H1 (cell line): ENCODE data around the gene MTHFD1. TPM values are rescaled to one million over a fixed set of nuclear protein-coding genes. Genes with fewer than 3 reads are reported as not detected.
A peak's percentile ranks its signal among the peaks of the same experiment; 100 is the strongest.

Experiments used
- CTCF ChIA-PET: fragments of 300-600 bp; sonication (Branson Sonifier 250); formaldehyde crosslinking; loops from one replicate; lab custom pipeline; 2021; ENCODE audit not compliant: partially characterized antibody; lab: Charles Lee
- POLR2A ChIA-PET: fragments of 300-600 bp; sonication (Branson Sonifier 250); formaldehyde crosslinking; loops from one replicate; lab custom pipeline; 2021; ENCODE audit warnings: inconsistent platforms; ENCODE audit not compliant: partially characterized antibody; lab: Charles Lee
- DNase-seq, 2 experiments: peaks; one replicate each; pipeline versions ENCODE4 v3.0.0 to v3.0.0-alpha.2; 2010 to 2022; ENCODE audit warnings: low spot score in 2 of 2, low read depth in 1 of 2, mixed read lengths in 1 of 2
- FAIRE-seq: peaks from 2 replicates; lab custom pipeline; 2011; peaks lifted over from hg19 to GRCh38; lab: Jason Lieb, UNC
- H2AFZ ChIP-seq: 2 replicates; pipeline ENCODE4 v1.8.1; 2012; ENCODE audit warnings: low read length, inconsistent platforms
- H2AK5ac ChIP-seq: 2 replicates; pipeline ENCODE4 v1.6.1; 2013; ENCODE audit warnings: low read depth, low read length
- H2BK120ac ChIP-seq: replicated peaks from 2 replicates; pipeline ENCODE3; 2013; ENCODE audit warnings: low read depth, low read length, inconsistent platforms
- H2BK12ac ChIP-seq: 2 replicates; pipeline ENCODE4 v1.6.1; 2013; ENCODE audit warnings: low read depth, low read length
- H2BK15ac ChIP-seq: 2 replicates; pipeline ENCODE4 v1.6.1; 2013; ENCODE audit warnings: low read length
- H2BK20ac ChIP-seq: 2 replicates; pipeline ENCODE4 v1.6.1; 2013; ENCODE audit warnings: low read length
- H2BK5ac ChIP-seq: 2 replicates; pipeline ENCODE4 v1.6.1; 2013; ENCODE audit warnings: low read depth, low read length
- H3K14ac ChIP-seq: 2 replicates; pipeline ENCODE4 v1.6.1; 2013; ENCODE audit warnings: inconsistent platforms; ENCODE audit not compliant: insufficient read length
- H3K18ac ChIP-seq: 2 replicates; pipeline ENCODE4 v1.6.1; 2013; ENCODE audit warnings: low read length; ENCODE audit errors: extremely low read depth
- H3K23ac ChIP-seq: 2 replicates; pipeline ENCODE4 v1.6.1; 2013; ENCODE audit warnings: inconsistent platforms; ENCODE audit not compliant: insufficient read length
- H3K23me2 ChIP-seq: 2 replicates; pipeline ENCODE4 v1.6.1; 2013; ENCODE audit warnings: low read depth, low read length
- H3K27ac ChIP-seq: 2 replicates; pipeline ENCODE4 v1.6.1; 2011; ENCODE audit warnings: low read depth, low read length, inconsistent platforms
- H3K27me3 ChIP-seq, 4 experiments: replicated peaks in 1 of 4; 1 replicate in 1 of 4; 2 replicates in 3 of 4; pipeline versions ENCODE4 v1.6.1 to v1.8.1; 2011 to 2013; ENCODE audit warnings: low read length in 3 of 4, mild to moderate bottlenecking in 3 of 4, inconsistent platforms in 2 of 4, mixed read lengths in 2 of 4, moderate library complexity in 1 of 4; ENCODE audit not compliant: control insufficient read depth in 3 of 4, insufficient read depth in 3 of 4; ENCODE audit errors: extremely low read depth in 1 of 4
- H3K36me3 ChIP-seq, 4 experiments: 2 replicates each; pipeline versions ENCODE4 v1.6.1 to v1.8.1; 2011 to 2013; ENCODE audit warnings: mild to moderate bottlenecking in 4 of 4, low read length in 3 of 4, moderate library complexity in 2 of 4, control low read depth in 1 of 4, inconsistent platforms in 1 of 4; ENCODE audit not compliant: insufficient read depth in 4 of 4, control insufficient read depth in 2 of 4
- H3K4ac ChIP-seq: replicated peaks from 2 replicates; pipeline ENCODE3; 2013; ENCODE audit warnings: low read length, low read depth, mixed read lengths, inconsistent platforms; ENCODE audit not compliant: insufficient read length
- H3K4me1 ChIP-seq, 4 experiments: replicated peaks in 1 of 4; 1 replicate in 1 of 4; 2 replicates in 3 of 4; pipeline versions ENCODE4 v1.6.1 to v1.8.1; 2011 to 2013; ENCODE audit warnings: low read length in 3 of 4, inconsistent platforms in 2 of 4, mixed read lengths in 1 of 4; ENCODE audit not compliant: insufficient read depth in 4 of 4, control insufficient read depth in 3 of 4
- H3K4me2 ChIP-seq, 2 experiments: 2 replicates each; pipeline versions ENCODE4 v1.6.1 to v1.8.1; 2011 to 2013; ENCODE audit warnings: low read depth in 2 of 2, low read length in 2 of 2, control low read depth in 1 of 2, inconsistent platforms in 1 of 2, mild to moderate bottlenecking in 1 of 2; ENCODE audit not compliant: insufficient read depth in 1 of 2
- H3K4me3 ChIP-seq, 4 experiments: fragments of 200-600, 300-600 bp in 1 of 4; sonication (generic), shearing (Covaris generic), sonication (Bioruptor Twin) in 1 of 4; 2 replicates each; pipeline versions ENCODE4 v1.5.1 to v1.8.1; 2011 to 2016; ENCODE audit warnings: low read length in 4 of 4, low read depth in 3 of 4, control low read depth in 2 of 4, inconsistent platforms in 2 of 4, mild to moderate bottlenecking in 2 of 4, mixed read lengths in 1 of 4, moderate library complexity in 1 of 4; ENCODE audit not compliant: insufficient read depth in 2 of 4; ENCODE audit errors: extremely low read depth in 1 of 4
- H3K56ac ChIP-seq: replicated peaks from 2 replicates; pipeline ENCODE3; 2013; ENCODE audit warnings: low read depth, mild to moderate bottlenecking, mixed read lengths, low read length, inconsistent platforms; ENCODE audit not compliant: insufficient read length
- H3K79me1 ChIP-seq: 2 replicates; pipeline ENCODE4 v1.6.1; 2013; ENCODE audit warnings: low read depth, low read length, control low read depth
- H3K79me2 ChIP-seq, 2 experiments: 2 replicates each; pipeline versions ENCODE4 v1.6.1 to v1.8.1; 2012 to 2013; ENCODE audit warnings: low read length in 2 of 2, mild to moderate bottlenecking in 2 of 2, inconsistent platforms in 1 of 2; ENCODE audit not compliant: insufficient read depth in 2 of 2, control insufficient read depth in 1 of 2
- H3K9ac ChIP-seq, 4 experiments: replicated peaks in 1 of 4; 1 replicate in 1 of 4; 2 replicates in 3 of 4; pipeline versions ENCODE4 v1.6.1 to v1.8.1; 2011 to 2013; ENCODE audit warnings: low read depth in 3 of 4, low read length in 3 of 4, control low read depth in 2 of 4, mild to moderate bottlenecking in 2 of 4, moderate library complexity in 2 of 4, inconsistent platforms in 1 of 4; ENCODE audit errors: extremely low read depth in 1 of 4
- H3K9me3 ChIP-seq, 2 experiments: 2 replicates each; pipeline versions ENCODE4 v1.6.1 to v1.8.1; 2012 to 2013; ENCODE audit warnings: mild to moderate bottlenecking in 2 of 2, moderate library complexity in 2 of 2, control low read depth in 1 of 2, inconsistent platforms in 1 of 2, low read depth in 1 of 2, low read length in 1 of 2, mixed read lengths in 1 of 2; ENCODE audit not compliant: insufficient read depth in 2 of 2
- H4K20me1 ChIP-seq, 2 experiments: replicated peaks in 1 of 2; 2 replicates each; pipeline versions ENCODE3 to v1.8.1; 2011 to 2013; ENCODE audit warnings: inconsistent platforms in 2 of 2, low read length in 2 of 2, mild to moderate bottlenecking in 1 of 2; ENCODE audit not compliant: insufficient read depth in 2 of 2, control insufficient read depth in 1 of 2
- H4K5ac ChIP-seq: 2 replicates; pipeline ENCODE4 v1.6.1; 2013; ENCODE audit warnings: low read length, low read depth, mixed read lengths, inconsistent platforms; ENCODE audit not compliant: insufficient read length
- H4K8ac ChIP-seq: 2 replicates; pipeline ENCODE4 v1.8.0; 2013; ENCODE audit warnings: mild to moderate bottlenecking, moderate library complexity, low read length, inconsistent platforms; ENCODE audit not compliant: insufficient read depth; ENCODE audit errors: extremely low read depth
- H4K91ac ChIP-seq: replicated peaks from 2 replicates; pipeline ENCODE3; 2013; ENCODE audit warnings: low read length, mixed read lengths, inconsistent platforms; ENCODE audit not compliant: insufficient read length
- CHD1 ChIP-seq: IDR thresholded peaks from 2 replicates; pipeline ENCODE4 v1.6.1; 2012; ENCODE audit warnings: low read depth, low read length, improper control_type of control experiment
- EGR1 ChIP-seq: IDR thresholded peaks from 2 replicates; pipeline ENCODE4 v1.6.1; 2011; ENCODE audit warnings: low read depth, low read length, borderline replicate concordance
- HDAC6 ChIP-seq: IDR thresholded peaks from one replicate; pipeline ENCODE4 v1.7.1; 2012; ENCODE audit warnings: low read depth, mild to moderate bottlenecking, inconsistent platforms, low read length, moderate library complexity
- POLR2AphosphoS5 ChIP-seq: IDR thresholded peaks from 2 replicates; pipeline ENCODE4 v1.6.1; 2011; ENCODE audit warnings: low read depth, low read length
- RXRA ChIP-seq: IDR thresholded peaks from 2 replicates; pipeline ENCODE4 v1.6.1; 2011; ENCODE audit warnings: low read depth, mild to moderate bottlenecking, low read length, moderate library complexity; ENCODE audit not compliant: insufficient read depth
- SAP30 ChIP-seq: fragments of 300-600 bp; sonication (generic); IDR thresholded peaks from 2 replicates; pipeline ENCODE4 v1.7.1; 2012; ENCODE audit warnings: low read length, moderate library complexity, mild to moderate bottlenecking, inconsistent platforms; ENCODE audit not compliant: insufficient read depth, insufficient replicate concordance
- SP1 ChIP-seq: IDR thresholded peaks from 2 replicates; pipeline ENCODE4 v1.6.1; 2011; ENCODE audit warnings: low read depth, low read length
- ZNF274 ChIP-seq: IDR thresholded peaks from 2 replicates; pipeline ENCODE4 v1.7.0; 2012; ENCODE audit warnings: low read length, borderline replicate concordance; ENCODE audit errors: extremely low read depth
- WGBS, 2 experiments: shearing (Covaris generic) in 1 of 2; methylation state at CpG; one replicate each; pipeline versions ENCODE4 v1.1.6 to v1.1.7; 2013 to 2015; ENCODE audit warnings: low lambda C conversion rate in 2 of 2, mixed read lengths in 2 of 2, inconsistent platforms in 1 of 2, low coverage in 1 of 2, missing lambda C conversion rate in 1 of 2; ENCODE audit not compliant: insufficient replicate concordance in 2 of 2, insufficient coverage in 1 of 2, insufficient read length in 1 of 2; ENCODE audit errors: extremely low coverage in 1 of 2, missing lambda C conversion rate in 1 of 2; 5-methylcytosine and 5-hydroxymethylcytosine counted together
- long read RNA-seq, 2 experiments: library from RNA in 1 of 2; library from capped mRNA in 1 of 2; stranded (forward); transcript quantifications; one replicate each; pipeline ENCODE4 v2.0.0, GENCODE V29; 2021; ENCODE audit warnings: inconsistent platforms in 1 of 2
- polyA minus RNA-seq, 3 experiments: library from RNA; depleted of rRNA, polyadenylated mRNA; stranded (reverse); fragments of >200 nt; gene quantifications; 1 replicate in 2 of 3; 2 replicates in 1 of 3; pipeline ENCODE4 v1.2.3, GENCODE V29; 2011
- polyA plus RNA-seq, 7 experiments: library from polyadenylated mRNA; depleted of rRNA in 3 of 7; stranded (reverse) in 5 of 7; unstranded in 2 of 7; fragments of >200 nt in 5 of 7; fragments of 200-250 nt in 2 of 7; gene quantifications; 1 replicate in 5 of 7; 2 replicates in 1 of 7; 4 replicates in 1 of 7; pipeline versions ENCODE4 v1.2.1 to v1.2.3, GENCODE V29; 2011 to 2013; ENCODE audit warnings: missing spikeins in 2 of 7, mixed read lengths in 2 of 7
- total RNA-seq: library from RNA; stranded (reverse); fragmentation: NEBNext Ultra II Directional; extraction: Animal tissue kit (Norgen Biotek cat#: 25700); gene quantifications from 2 replicates; pipeline ENCODE4 v1.2.1, GENCODE V29; 2021

Gene MTHFD1
- total RNA-seq, result 302 and 332 TPM in 2 replicates
- polyA plus RNA-seq (2011; rRNA removed), result 79.1 and 79.7 TPM in 2 replicates
- 102 TPM for polyA plus RNA-seq (2011; cell fraction: cytosol; rRNA removed)
- 171 TPM for polyA plus RNA-seq (2011; cell fraction: nucleus; rRNA removed)
- polyA plus RNA-seq (2012, experiment 1 of 2), result 249 to 322 TPM (median 270 TPM) in 4 replicates
- 36.5 TPM for polyA plus RNA-seq (2012, experiment 2 of 2)
- polyA plus RNA-seq (2013, experiment 1 of 2), result 246 TPM
- 235 TPM for polyA plus RNA-seq (2013, experiment 2 of 2)
- polyA minus RNA-seq (2011; rRNA and poly(A)+ RNA removed), result 186 and 204 TPM in 2 replicates
- 193 TPM for polyA minus RNA-seq (2011; cell fraction: cytosol; rRNA and poly(A)+ RNA removed)
- 174 TPM for polyA minus RNA-seq (2011; cell fraction: nucleus; rRNA and poly(A)+ RNA removed)
- long read RNA-seq, experiment 1, transcript MTHFD1-201 (28 exons, 3,136 nt), result major isoform, 39 of 187 reads
- long read RNA-seq, experiment 1, transcript MTHFD1-206 (2 exons, 556 nt), result minor isoform, 6 of 187 reads
- long read RNA-seq, experiment 1, partial matches to known transcripts, result 116 of 187 reads
- long read RNA-seq, experiment 1, other reads (novel, unspliced or antisense), result 25 of 187 reads
- long read RNA-seq, experiment 2, full-length matches to known transcripts, result 88 of 405 reads
- long read RNA-seq, experiment 2, partial matches to known transcripts, result 296 of 405 reads
- long read RNA-seq, experiment 2, other reads (novel, unspliced or antisense), result 21 of 405 reads

DNA sequence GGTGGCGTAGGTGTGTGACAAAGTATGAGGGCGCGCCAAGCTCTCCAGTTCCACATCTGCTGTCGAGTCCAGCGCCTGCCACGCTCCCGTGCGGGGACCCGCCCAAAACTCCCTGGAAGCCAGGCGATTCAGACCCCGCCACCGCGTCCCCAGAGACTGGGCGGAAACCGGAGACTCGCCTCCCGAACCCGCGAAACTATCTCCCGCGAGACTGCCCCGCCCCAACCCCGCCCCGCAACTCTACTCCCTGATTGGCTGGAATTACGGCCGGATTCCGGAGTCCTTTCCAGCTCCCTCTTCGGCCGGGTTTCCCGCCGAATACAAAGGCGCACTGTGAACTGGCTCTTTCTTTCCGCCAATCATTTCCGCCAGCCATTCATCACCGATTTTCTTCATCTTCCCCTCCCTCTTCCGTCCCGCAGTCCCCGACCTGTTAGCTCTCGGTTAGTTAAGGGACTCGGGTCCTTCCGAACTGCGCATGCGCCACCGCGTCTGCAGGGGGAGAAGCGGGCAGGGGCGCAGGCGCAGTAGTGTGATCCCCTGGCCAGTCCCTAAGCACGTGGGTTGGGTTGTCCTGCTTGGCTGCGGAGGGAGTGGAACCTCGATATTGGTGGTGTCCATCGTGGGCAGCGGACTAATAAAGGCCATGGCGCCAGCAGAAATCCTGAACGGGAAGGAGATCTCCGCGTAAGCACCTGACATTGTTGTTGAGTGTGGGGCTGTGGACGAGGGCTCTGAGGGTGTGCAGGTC, at the start of gene MTHFD1:
Gene MTHFD1, plus strand, starts transcription at position 572 of the 751 bp plus-strand sequence. Its CDS starts 75 bp downstream, at position 647.
- Histone ChIP-seq H2BK20ac (no peak within 1 kb of the TSS), H3K4me1 (peaks cover 5 to 11% (median 10%) of the 10 kb centered on the region in 4 experiments), H3K18ac (peak within 1 kb of the TSS; percentile 96), H4K5ac (peak within 1 kb of the TSS; percentile 72), H2BK12ac (peak within 1 kb of the TSS; percentile 99), H3K27me3 (no peaks in the 10 kb centered on the region), H3K23me2 (peaks cover 15% of the 10 kb centered on the region), H3K4ac (peak within 1 kb of the TSS; percentile 21), H3K23ac (no peak within 1 kb of the TSS), H4K91ac (peak within 1 kb of the TSS; percentile 79), H2AK5ac (no peak within 1 kb of the TSS; the same call in 1 of the 2 replicates), H3K14ac (no peak within 1 kb of the TSS), H2BK120ac (peak within 1 kb of the TSS; percentile 10), H4K20me1 (peaks cover 0 to 4% of the 10 kb centered on the region in 2 experiments), H3K79me2 (peaks cover 8 to 43% of the 10 kb centered on the region in 2 experiments), H3K9ac (peak within 1 kb of the TSS; percentile 95 to 99 (median 97)), H2AFZ (0 out of 2 replicates have a peak within 1 kb of the TSS, but pooled peaks have one; percentile 10), H3K56ac (peak within 1 kb of the TSS; percentile 85), H3K4me2 (peak within 1 kb of the TSS; percentile 85 to 96), H3K36me3 (peaks cover 0 to 6% (median 1%) of the 10 kb centered on the region in 4 experiments; a peak in 2 of 8 replicates), H4K8ac (peak within 1 kb of the TSS; percentile 96), H3K4me3 (peak within 1 kb of the TSS; percentile 67 to 90 (median 76)), H3K9me3 (no peaks in the 10 kb centered on the region), H2BK5ac (peak within 1 kb of the TSS; percentile 96), H3K27ac (peak within 1 kb of the TSS; percentile 92), H2BK15ac (peak within 1 kb of the TSS; percentile 61; the same call in 1 of the 2 replicates), H3K79me1 (no peaks in the 10 kb centered on the region; the same call in 1 of the 2 replicates)
- DNase-seq (peak; percentile 98), FAIRE-seq (peak; percentile 32)
- CTCF ChIA-PET, result interaction anchor here (0.8 to 2.7 kb wide), 5 partner anchors 42 to 92 kb away, joined by 3 to 6 read pairs (median 4); no protein-coding TSS in a partner anchor
- 2% methylated on average over 42 of the region's 58 CpGs; no CpG with 5 or more reads in 1 of the 2 experiments for WGBS, 2 experiments
- POLR2A ChIA-PET, result interaction anchor here (0.7 to 4.7 kb wide), 37 partner anchors 9 to 381 kb away, joined by 3 to 28 read pairs (median 4); partner anchors contain the start of genes HSPA2 and ZBTB1
- peak; percentile 70 for TF ChIP-seq SP1
- no peak for TF ChIP-seq ZNF274
- no peak for TF ChIP-seq HDAC6
- no peak for TF ChIP-seq EGR1
- no peak for TF ChIP-seq RXRA
- TF ChIP-seq CHD1, result no peak
- TF ChIP-seq POLR2AphosphoS5, result peak; percentile 94
- TF ChIP-seq SAP30, result peak; percentile 76
